Smooth muscle cell (in vitro differentiated cells): ENCODE data around the gene RAP2B. TPM values are rescaled to one million over a fixed set of nuclear protein-coding genes. Genes with fewer than 3 reads are reported as not detected.

Source experiments
- DNase-seq: peaks from one replicate; lab custom pipeline; 2025; ENCODE audit not compliant: unreplicated experiment; lab: John Stamatoyannopoulos, UW
- H2AFZ ChIP-seq: fragments of 200-600 bp; sonication (generic); 2 replicates; pipeline ENCODE4 v1.6.0; 2016; ENCODE audit warnings: antibody characterized with exemption, low read depth, mild to moderate bottlenecking
- H3F3A ChIP-seq: fragments of 200-600 bp; sonication (generic); 2 replicates; pipeline ENCODE4 v1.6.0; 2017; ENCODE audit warnings: antibody characterized with exemption, low read depth
- H3K27ac ChIP-seq: fragments of 200-600 bp; sonication (generic); 2 replicates; pipeline ENCODE4 v1.5.1; 2016; ENCODE audit warnings: low read depth, mild to moderate bottlenecking
- H3K27me3 ChIP-seq: fragments of 200-600 bp; sonication (generic); 2 replicates; pipeline ENCODE4 v1.6.1; 2016; ENCODE audit warnings: low read depth, mild to moderate bottlenecking
- H3K36me3 ChIP-seq: fragments of 200-600 bp; sonication (generic); 2 replicates; pipeline ENCODE4 v1.5.1; 2016; ENCODE audit warnings: low read depth
- H3K4me1 ChIP-seq: fragments of 200-600 bp; sonication (generic); 2 replicates; pipeline ENCODE4 v1.5.1; 2016; ENCODE audit warnings: low read depth
- H3K4me2 ChIP-seq: fragments of 200-600 bp; sonication (generic); 2 replicates; pipeline ENCODE4 v1.6.0; 2016; ENCODE audit warnings: mild to moderate bottlenecking
- H3K4me3 ChIP-seq: fragments of 200-600 bp; sonication (generic); 2 replicates; pipeline ENCODE4 v1.5.1; 2016; ENCODE audit warnings: mild to moderate bottlenecking
- H3K79me2 ChIP-seq: fragments of 200-600 bp; sonication (generic); 2 replicates; pipeline ENCODE4 v1.6.0; 2016; ENCODE audit warnings: low read depth, mild to moderate bottlenecking
- H3K9ac ChIP-seq: fragments of 200-600 bp; sonication (generic); 2 replicates; pipeline ENCODE4 v1.6.0; 2016; ENCODE audit warnings: low read depth
- H3K9me3 ChIP-seq: fragments of 200-600 bp; sonication (generic); replicated peaks from 2 replicates; pipeline ENCODE4 v1.5.1; 2016; ENCODE audit warnings: low read depth
- H4K20me1 ChIP-seq: fragments of 200-600 bp; sonication (generic); 2 replicates; pipeline ENCODE4 v1.6.0; 2016; ENCODE audit warnings: low read depth
- CTCF ChIP-seq: fragments of 200-600 bp; sonication (generic); IDR thresholded peaks from 2 replicates; pipeline ENCODE4 v1.5.1; 2017; ENCODE audit warnings: borderline replicate concordance, mild to moderate bottlenecking, antibody characterized with exemption; ENCODE audit not compliant: insufficient read depth, poor library complexity, severe bottlenecking
- WGBS: methylation state at CpG from one replicate; pipeline ENCODE4 v1.1.7; 2016; ENCODE audit warnings: low lambda C conversion rate; 5-methylcytosine and 5-hydroxymethylcytosine counted together
- polyA plus RNA-seq: library from polyadenylated mRNA; unstranded; fragments of >200 nt; fragmentation: Nextera tagmentation; extraction: Ambion mirVana; gene quantifications from 2 replicates; pipeline ENCODE4 v1.2.1, GENCODE V29; 2016
- total RNA-seq: library from RNA; depleted of rRNA; stranded (reverse); fragments of >200 nt; gene quantifications from 2 replicates; pipeline ENCODE4 v1.2.3, GENCODE V29; 2014

Gene RAP2B
- total and polyA plus RNA-seq, 2 experiments from 2014 or later = 10.7 to 29.0 TPM

GRCh38 chr3:153144071-153144470, 18.0 kb upstream of the RAP2B start:
- DNase-seq = no peak
- Histone ChIP-seq H3K4me2 (peak overlapping the region; percentile 60), H3F3A (peaks cover 6% of the 10 kb centered on the region), H3K27me3 (no peaks in the 10 kb centered on the region), H3K36me3 (no peaks in the 10 kb centered on the region), H4K20me1 (no peaks in the 10 kb centered on the region), H3K79me2 (no peaks in the 10 kb centered on the region), H3K27ac (peak overlapping the region; percentile 86), H3K4me1 (peaks cover 16% of the 10 kb centered on the region), H2AFZ (peak overlapping the region; percentile 79), H3K9ac (peak overlapping the region; percentile 25), H3K9me3 (no peaks in the 10 kb centered on the region), H3K4me3 (no peak overlapping the region)
- 47% methylated on average over 1 of the region's 1 CpG for WGBS
- no peak for TF ChIP-seq CTCF

DNA sequence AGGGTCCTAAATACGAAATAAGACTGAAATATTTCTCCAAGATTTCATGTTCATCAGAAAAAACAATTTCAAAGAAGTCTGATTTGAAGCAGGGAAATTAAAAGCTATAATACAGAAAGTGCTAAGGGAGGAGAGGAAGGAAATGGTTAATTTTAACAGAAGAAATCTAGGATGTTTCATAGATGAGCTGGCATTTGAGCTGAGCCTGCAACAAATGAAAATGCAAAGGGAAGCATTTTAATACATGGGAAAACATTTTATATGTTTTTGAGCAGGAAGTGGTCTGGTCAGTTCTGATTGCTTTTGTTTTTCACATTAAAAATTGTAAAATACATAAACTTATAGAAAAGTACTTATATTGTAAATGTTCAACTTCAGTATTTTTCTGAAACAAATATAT, 17.2 kb upstream of the RAP2B start:
- H3K27ac ChIP-seq = peak overlapping the region; percentile 86
- whole genome bisulfite sequencing = 94% methylated on average over 1 of the region's 1 CpG
- no peak for DNase-seq

DNA sequence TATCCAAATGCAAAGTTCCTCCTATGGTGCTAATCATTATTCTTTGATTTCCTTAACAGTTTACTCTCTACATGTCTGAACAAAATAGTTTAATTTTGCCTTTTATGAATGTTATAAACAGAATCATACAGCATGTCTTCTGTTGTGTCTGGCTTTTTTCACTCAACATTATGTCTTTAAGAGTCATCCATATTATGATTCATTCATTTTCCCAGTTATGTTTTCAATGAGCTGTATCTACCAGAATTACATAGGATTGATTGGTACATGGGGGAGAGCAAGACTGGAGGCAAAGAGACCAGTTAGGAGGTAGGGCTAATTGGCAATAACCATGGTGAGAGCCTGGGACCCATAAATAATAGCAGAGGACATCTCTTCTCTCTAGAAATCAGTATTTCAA, 16.6 kb upstream of the RAP2B start:
- Histone ChIP-seq H4K20me1 (no peaks in the 10 kb centered on the region), H3K79me2 (no peaks in the 10 kb centered on the region), H3K9me3 (no peaks in the 10 kb centered on the region), H3K9ac (peak overlapping the region; percentile 30), H3F3A (no peaks in the 10 kb centered on the region), H3K27me3 (no peaks in the 10 kb centered on the region), H3K27ac (peak overlapping the region; percentile 86), H2AFZ (peak overlapping the region; percentile 79), H3K4me1 (peaks cover 12% of the 10 kb centered on the region), H3K36me3 (no peaks in the 10 kb centered on the region), H3K4me2 (peak overlapping the region; percentile 60), H3K4me3 (no peak overlapping the region)
- no peak for DNase-seq
- TF ChIP-seq CTCF = no peak

More for the DNA sequence above, 17.2 kb upstream of the RAP2B start:
- H3K4me1 ChIP-seq = peaks cover 12% of the 10 kb centered on the region
- H3F3A ChIP-seq = no peaks in the 10 kb centered on the region
- H3K9me3 ChIP-seq = no peaks in the 10 kb centered on the region
- no peaks in the 10 kb centered on the region for H3K27me3 ChIP-seq
- H3K36me3 ChIP-seq = no peaks in the 10 kb centered on the region
- no peaks in the 10 kb centered on the region for H3K79me2 ChIP-seq
- H4K20me1 ChIP-seq = no peaks in the 10 kb centered on the region
- H2AFZ ChIP-seq = peak overlapping the region; percentile 79
- H3K4me2 ChIP-seq = peak overlapping the region; percentile 60
- H3K4me3 ChIP-seq = no peak overlapping the region
- H3K9ac ChIP-seq = peak overlapping the region; percentile 30
- no peak for TF ChIP-seq CTCF
